ENCODE measurements around the gene MFSD2B.
"Not testable (repeated sequence)": the region's sequence is repeated elsewhere in the genome, so short reads cannot be mapped to it uniquely, and the experiment has no call there.

Gene MFSD2B

GRCh38 chr2:24024018-24024417 is 14.1 kb downstream of the MFSD2B start:
- no peak for DNase-seq (ENCODE audit: low spot score in 2 of 2)
- Histone ChIP-seq H3K27me3 (ENCODE audit: low read depth) (no peaks in the 10 kb centered on the region), H3K36me3 (replicated peaks) (peaks cover 13% of the 10 kb centered on the region), H3K4me1 (peaks cover 14% of the 10 kb centered on the region), H3K4me3 (no peak overlapping the region), H3K9me3 (no peaks in the 10 kb centered on the region)
- in situ Hi-C loops (cut with MboI; ENCODE audit: low sequenced_read_pairs), result no loop called here

DNA sequence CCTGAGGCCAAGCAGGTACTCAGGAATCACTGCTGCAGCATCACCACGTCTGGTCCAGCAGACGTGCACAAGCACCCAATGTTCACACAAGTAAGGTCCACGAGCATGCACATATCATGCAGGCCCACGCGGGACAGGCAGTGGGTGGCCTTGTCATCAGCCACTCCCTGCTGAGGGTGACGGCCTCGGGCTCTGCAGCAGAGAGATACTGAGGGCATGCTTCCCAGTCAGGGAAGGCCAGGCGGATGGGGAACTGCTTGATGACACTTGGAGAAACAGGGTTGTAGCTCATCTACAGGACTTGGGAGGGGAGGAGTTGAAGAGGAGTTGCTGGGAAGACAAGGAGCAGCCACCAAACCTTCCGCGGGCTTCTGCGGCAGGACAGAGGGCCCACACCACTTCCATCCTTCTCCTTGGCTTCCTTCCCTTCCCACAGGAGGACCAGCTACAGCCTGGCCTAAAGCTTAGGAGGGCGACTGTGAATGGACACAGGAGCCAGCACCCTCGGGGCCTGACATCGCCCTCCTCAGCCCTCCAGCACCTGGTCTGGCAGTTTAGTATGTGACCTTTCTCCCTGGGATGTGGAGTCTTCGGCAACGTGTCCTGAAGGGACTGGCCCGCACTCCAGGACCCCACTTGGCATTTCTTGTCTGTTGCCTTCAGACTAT is 15.2 kb downstream of the MFSD2B start:
- no peak for DNase-seq (ENCODE audit: low spot score in 2 of 2)
- H3K36me3 ChIP-seq (replicated peaks), result peaks cover 23% of the 10 kb centered on the region
- in situ Hi-C loops (cut with MboI; ENCODE audit: low sequenced_read_pairs), result no loop called here

GRCh38 chr2:24026233-24026632 is 16.3 kb downstream of the MFSD2B start:
- H3K4me3 ChIP-seq, result no peak overlapping the region

More for the DNA sequence above, 15.2 kb downstream of the MFSD2B start:
- Histone ChIP-seq H3K27me3 (ENCODE audit: low read depth) (no peaks in the 10 kb centered on the region), H3K4me1 (peaks cover 14% of the 10 kb centered on the region), H3K9me3 (no peaks in the 10 kb centered on the region), H3K4me3 (no peak overlapping the region)

GRCh38 chr2:24038786-24039499 is 29.1 kb downstream of the MFSD2B start:
- Histone ChIP-seq H3K9me3 (no peaks in the 10 kb centered on the region), H3K4me1 (no peaks in the 10 kb centered on the region; the same call in 1 of the 2 replicates), H3K4me3 (no peak overlapping the region), H3K27me3 (ENCODE audit: low read depth) (no peaks in the 10 kb centered on the region), H3K36me3 (replicated peaks) (peaks cover 23% of the 10 kb centered on the region)
- in situ Hi-C loops (cut with MboI; ENCODE audit: low sequenced_read_pairs), result no loop called here
- no peak for DNase-seq (ENCODE audit: low spot score in 2 of 2)

More at GRCh38 chr2:24026233-24026632, 16.3 kb downstream of the MFSD2B start:
- DNase-seq (ENCODE audit: low spot score in 2 of 2), result peak; percentile 74 to 95
- Histone ChIP-seq H3K9me3 (no peaks in the 10 kb centered on the region), H3K27me3 (ENCODE audit: low read depth) (no peaks in the 10 kb centered on the region), H3K4me1 (peaks cover 12% of the 10 kb centered on the region), H3K36me3 (replicated peaks) (peaks cover 34% of the 10 kb centered on the region)
- in situ Hi-C loops (cut with MboI; ENCODE audit: low sequenced_read_pairs), result no loop called here

DNA sequence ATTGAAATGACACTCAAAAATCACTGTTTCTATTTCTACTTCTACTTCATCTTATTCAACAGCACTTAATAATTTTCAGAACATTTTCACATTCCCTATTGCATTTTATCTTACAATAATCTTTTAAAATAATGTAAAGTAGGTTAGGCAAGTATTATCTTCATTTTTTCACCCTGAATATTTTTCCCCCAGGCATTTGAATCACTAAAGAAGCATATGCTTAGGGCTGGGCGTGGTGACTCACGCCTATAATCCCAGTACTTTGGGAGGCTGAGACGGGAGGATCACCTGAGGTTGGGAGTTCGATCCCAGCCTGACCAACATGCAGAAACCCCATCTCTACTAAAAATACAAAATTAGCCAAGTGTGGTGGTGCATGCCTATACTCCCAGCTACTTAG is 30.6 kb downstream of the MFSD2B start:
- no peak for DNase-seq (ENCODE audit: low spot score in 2 of 2)
- Histone ChIP-seq H3K36me3 (replicated peaks) (peaks cover 23% of the 10 kb centered on the region), H3K4me3 (no peak overlapping the region), H3K9me3 (no peaks in the 10 kb centered on the region), H3K27me3 (ENCODE audit: low read depth) (no peaks in the 10 kb centered on the region), H3K4me1 (no peaks in the 10 kb centered on the region)
- in situ Hi-C loops (cut with MboI; ENCODE audit: low sequenced_read_pairs), result no loop called here

DNA sequence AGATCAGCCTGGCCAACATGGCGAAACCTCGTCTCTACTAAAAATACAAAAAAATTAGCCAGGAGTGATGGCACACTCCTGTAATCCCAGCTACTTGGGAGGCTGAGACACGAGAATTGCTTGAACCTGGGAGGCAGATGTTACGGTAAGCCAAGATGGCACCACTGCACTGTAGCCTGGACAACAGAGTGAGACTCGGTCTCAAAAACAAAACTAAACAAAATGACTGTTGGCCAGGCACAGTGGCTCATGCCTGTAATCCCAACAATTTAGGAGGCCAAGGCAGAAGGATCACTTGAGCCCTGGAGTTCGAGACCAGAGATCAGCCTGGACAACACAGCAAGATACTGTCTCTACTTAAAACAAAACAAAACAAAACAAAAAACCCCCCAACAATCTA is 33.2 kb downstream of the MFSD2B start:
- in situ Hi-C loops (cut with MboI; ENCODE audit: low sequenced_read_pairs), result not testable (repeated sequence)

DNA sequence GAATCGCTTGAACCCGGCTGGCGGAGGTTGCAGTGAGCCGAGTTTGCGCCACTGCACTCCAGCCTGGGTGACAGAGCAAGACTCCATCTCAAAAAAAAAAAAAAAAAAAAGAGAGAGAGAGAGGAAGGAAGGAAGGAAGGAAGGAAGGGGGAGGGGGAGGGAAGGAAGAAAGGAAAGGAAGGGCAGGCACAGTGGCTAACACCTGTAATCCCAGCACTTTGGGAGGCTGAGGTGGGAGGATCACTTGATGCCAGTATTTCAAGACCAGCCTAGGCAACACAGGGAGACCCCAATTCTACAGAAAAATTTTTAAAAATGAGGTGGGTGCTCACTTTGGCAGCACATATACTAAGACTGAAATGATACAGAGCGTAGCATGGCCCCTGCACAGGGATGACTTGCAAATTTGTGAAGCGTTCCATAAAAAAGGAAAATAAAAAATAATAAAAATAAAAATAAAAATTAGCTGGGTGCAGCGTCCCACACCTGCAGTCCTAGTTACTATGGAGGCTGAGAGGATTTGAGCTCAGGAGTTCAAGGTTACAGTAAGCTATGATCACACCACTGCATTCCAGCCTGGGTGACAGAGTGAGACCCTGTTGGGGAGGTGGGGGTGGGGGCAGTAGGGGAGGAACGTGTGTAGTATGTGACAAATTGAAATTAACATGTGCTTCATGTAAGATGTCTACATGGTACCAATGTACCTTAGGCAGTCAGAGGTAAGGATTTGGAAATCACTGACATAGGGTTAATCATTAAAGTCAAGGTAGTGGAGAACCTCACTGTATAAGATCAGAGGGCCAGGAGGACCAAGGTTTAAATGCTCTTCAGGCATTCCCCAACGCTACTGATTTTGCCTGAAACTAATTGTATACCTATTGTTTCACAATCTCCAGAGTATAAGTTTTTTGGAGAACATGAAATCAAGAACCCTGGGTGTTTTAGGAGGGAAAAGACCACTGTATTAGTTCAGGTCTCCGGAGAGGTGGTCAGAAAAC is 35.9 kb downstream of the MFSD2B start:
- no peak for DNase-seq (ENCODE audit: low spot score in 2 of 2)
- peaks cover 15% of the 10 kb centered on the region for H3K4me1 ChIP-seq
- H3K4me3 ChIP-seq, result peak overlapping the region; percentile 63
- H3K36me3 ChIP-seq (replicated peaks), result no peaks in the 10 kb centered on the region
- no peaks in the 10 kb centered on the region for H3K9me3 ChIP-seq
- no peaks in the 10 kb centered on the region for H3K27me3 ChIP-seq (ENCODE audit: low read depth)
- in situ Hi-C loops (cut with MboI; ENCODE audit: low sequenced_read_pairs), result no loop called here

More for the DNA sequence above, 33.2 kb downstream of the MFSD2B start:
- H3K9me3 ChIP-seq; H3K27me3 ChIP-seq (ENCODE audit: low read depth); H3K4me3 ChIP-seq; H3K4me1 ChIP-seq; DNase-seq (ENCODE audit: low spot score in 2 of 2): not testable (repeated sequence)
- peaks cover 12% of the 10 kb centered on the region for H3K36me3 ChIP-seq (replicated peaks)

GRCh38 chr2:24046599-24046929 is 36.7 kb downstream of the MFSD2B start:
- H3K27me3 ChIP-seq (ENCODE audit: low read depth), result no peaks in the 10 kb centered on the region
- H3K4me1 ChIP-seq, result peaks cover 15% of the 10 kb centered on the region
- H3K4me3 ChIP-seq, result peak overlapping the region; percentile 63
- no peaks in the 10 kb centered on the region for H3K36me3 ChIP-seq (replicated peaks)
- H3K9me3 ChIP-seq, result no peaks in the 10 kb centered on the region
- DNase-seq (ENCODE audit: low spot score in 2 of 2), result peak in 1 of 2 experiments; percentile 3
- in situ Hi-C loops (cut with MboI; ENCODE audit: low sequenced_read_pairs), result no loop called here

DNA sequence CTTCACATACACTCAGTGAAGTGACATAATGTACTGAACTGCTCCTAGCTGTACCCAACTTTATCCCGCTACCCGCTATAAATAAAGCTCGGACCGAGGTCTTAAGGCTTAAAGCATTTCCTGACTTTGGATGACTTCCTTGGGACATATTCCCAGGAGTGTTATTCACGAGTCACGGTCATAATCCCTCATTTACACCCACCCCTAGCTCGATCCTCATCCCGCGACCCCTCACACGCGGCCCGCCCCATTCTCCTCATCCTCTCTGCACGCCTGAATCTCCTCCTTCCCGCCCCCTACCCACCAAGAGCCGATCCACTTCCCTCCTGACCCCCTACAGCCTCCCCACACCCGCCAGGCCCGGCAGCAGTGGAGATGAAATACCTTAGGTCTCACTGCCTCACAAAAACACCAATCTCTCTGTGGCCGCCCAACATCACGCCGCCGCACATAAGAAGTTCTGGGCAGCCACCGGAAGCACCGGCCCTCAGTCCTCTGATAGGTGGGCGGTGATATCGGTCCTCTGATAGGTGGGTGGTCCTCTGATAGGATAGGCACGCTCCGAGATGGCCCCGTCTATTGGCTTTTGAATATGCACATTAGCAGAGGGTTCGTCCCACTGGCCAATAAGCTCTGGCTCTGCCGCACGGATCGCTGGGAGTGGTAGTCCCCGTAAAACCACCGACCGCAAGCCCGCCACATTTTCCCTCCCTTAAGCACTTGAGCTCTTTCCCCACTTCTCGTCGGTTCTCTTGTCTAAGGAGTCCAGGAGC is 37.2 kb downstream of the MFSD2B start, which contains the start of gene WDCP:
Gene WDCP, minus strand, starts transcription at position 462 of the 773 bp plus-strand sequence. CDS start 7,897 bp downstream, outside the sequence.
- Histone ChIP-seq H3K27me3 (ENCODE audit: low read depth) (no peaks in the 10 kb centered on the region), H3K9me3 (no peaks in the 10 kb centered on the region), H3K4me3 (peak within 1 kb of the TSS; percentile 63), H3K36me3 (replicated peaks) (no peaks in the 10 kb centered on the region), H3K4me1 (peaks cover 15% of the 10 kb centered on the region)
- in situ Hi-C loops (cut with MboI; ENCODE audit: low sequenced_read_pairs), result no loop called here
- peak; percentile 97 to 99 for DNase-seq (ENCODE audit: low spot score in 2 of 2)

DNA sequence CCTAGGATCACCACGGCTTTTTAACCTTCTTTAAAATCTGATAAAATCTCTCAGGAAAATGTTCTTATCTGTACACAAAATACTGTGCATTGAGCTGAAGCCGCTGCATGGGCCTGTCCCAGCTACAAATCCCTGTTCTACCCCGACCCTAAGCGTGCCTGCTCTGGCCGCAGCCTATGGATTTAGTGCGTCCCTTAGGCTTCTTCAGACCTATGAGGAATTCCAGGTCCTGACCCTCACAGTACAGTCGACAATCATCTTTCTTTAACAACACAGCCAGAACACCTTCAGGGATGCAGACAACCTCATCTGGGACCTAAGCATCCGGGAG is 37.8 kb downstream of the MFSD2B start:
- no peak for DNase-seq (ENCODE audit: low spot score in 2 of 2)
- Histone ChIP-seq H3K9me3 (no peaks in the 10 kb centered on the region), H3K36me3 (replicated peaks) (no peaks in the 10 kb centered on the region), H3K4me3 (peak overlapping the region; percentile 63), H3K27me3 (ENCODE audit: low read depth) (no peaks in the 10 kb centered on the region), H3K4me1 (peaks cover 15% of the 10 kb centered on the region)
- in situ Hi-C loops (cut with MboI; ENCODE audit: low sequenced_read_pairs), result no loop called here

GRCh38 chr2:24048769-24049484 is 39.0 kb downstream of the MFSD2B start:
- peak overlapping the region; percentile 74 for H3K4me3 ChIP-seq
- peaks cover 15% of the 10 kb centered on the region for H3K4me1 ChIP-seq
- no peaks in the 10 kb centered on the region for H3K9me3 ChIP-seq
- no peaks in the 10 kb centered on the region for H3K36me3 ChIP-seq (replicated peaks)
- in situ Hi-C loops (cut with MboI; ENCODE audit: low sequenced_read_pairs), result no loop called here
- no peaks in the 10 kb centered on the region for H3K27me3 ChIP-seq (ENCODE audit: low read depth)
- DNase-seq (ENCODE audit: low spot score in 2 of 2), result peak; percentile 42 to 48

DNA sequence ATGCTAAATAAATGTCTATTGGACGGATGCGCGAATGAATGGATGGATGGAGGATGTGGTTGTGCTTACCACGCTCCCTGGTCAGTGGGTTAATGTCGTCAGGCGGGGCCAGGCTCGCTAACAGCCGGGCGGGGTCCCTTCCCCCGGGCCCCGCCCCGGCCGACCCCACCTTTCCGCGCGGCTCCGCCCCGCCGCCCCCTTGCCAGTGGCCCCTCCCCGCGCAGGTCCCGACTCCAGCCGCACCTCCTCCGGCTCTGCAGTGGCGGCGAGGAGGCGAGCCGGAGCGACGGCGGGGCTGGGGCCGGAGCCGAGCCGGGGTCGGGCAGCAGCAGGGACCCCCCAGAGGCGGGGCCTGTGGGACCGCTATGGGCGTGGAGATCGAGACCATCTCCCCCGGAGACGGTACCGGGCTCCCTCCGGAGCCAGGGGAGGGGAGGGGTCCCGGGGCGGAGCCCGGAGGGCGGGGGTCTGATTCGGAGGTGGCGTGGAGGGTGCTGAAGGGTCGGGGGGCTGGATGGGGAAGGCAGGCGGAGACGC is 39.7 kb downstream of the MFSD2B start, which contains the start of gene FKBP1B:
Gene FKBP1B, plus strand, starts transcription at position 257 of the 537 bp plus-strand sequence. Its CDS starts 109 bp downstream, at position 366.
- Histone ChIP-seq H3K36me3 (replicated peaks) (no peaks in the 10 kb centered on the region), H3K4me1 (peaks cover 15% of the 10 kb centered on the region), H3K27me3 (ENCODE audit: low read depth) (no peaks in the 10 kb centered on the region), H3K9me3 (no peaks in the 10 kb centered on the region), H3K4me3 (peak within 1 kb of the TSS; percentile 74)
- DNase-seq (ENCODE audit: low spot score in 2 of 2), result peak; percentile 85 to 94
- in situ Hi-C loops (cut with MboI; ENCODE audit: low sequenced_read_pairs), result no loop called here
